Nephron progenitor cell (in vitro differentiated cells): Measurements from ENCODE around the gene TTLL8.

Experiments
- DNase-seq: peaks from one replicate; pipeline ENCODE4 v3.0.0; 2021
- H3K27ac Mint-ChIP-seq: 2 replicates; pipeline ENCODE4 v1.8.0; 2021; ENCODE audit warnings: mild to moderate bottlenecking, moderate library complexity, mixed read lengths
- H3K27me3 Mint-ChIP-seq: 2 replicates; pipeline ENCODE4 v1.8.0; 2021; ENCODE audit warnings: mild to moderate bottlenecking, low read depth, mixed read lengths; ENCODE audit not compliant: poor library complexity
- H3K36me3 Mint-ChIP-seq: 2 replicates; pipeline ENCODE4 v1.8.0; 2021; ENCODE audit warnings: low read depth, mixed read lengths
- H3K4me1 Mint-ChIP-seq: 2 replicates; pipeline ENCODE4 v1.8.0; 2021; ENCODE audit warnings: mixed read lengths
- H3K4me3 Mint-ChIP-seq: 2 replicates; pipeline ENCODE4 v1.8.0; 2021; ENCODE audit warnings: mild to moderate bottlenecking, moderate library complexity, mixed read lengths
- H3K9me3 Mint-ChIP-seq: 2 replicates; pipeline ENCODE4 v1.8.0; 2021; ENCODE audit warnings: mild to moderate bottlenecking, moderate library complexity, mixed read lengths
- TF ChIP-seq, protein P1 (sequence below): fragments of 200-600 bp; sonication (generic); IDR thresholded peaks from 2 replicates; pipeline ENCODE4 v1.5.0; 2021; ENCODE audit warnings: antibody characterized with exemption

TTLL8 gene

DNA sequence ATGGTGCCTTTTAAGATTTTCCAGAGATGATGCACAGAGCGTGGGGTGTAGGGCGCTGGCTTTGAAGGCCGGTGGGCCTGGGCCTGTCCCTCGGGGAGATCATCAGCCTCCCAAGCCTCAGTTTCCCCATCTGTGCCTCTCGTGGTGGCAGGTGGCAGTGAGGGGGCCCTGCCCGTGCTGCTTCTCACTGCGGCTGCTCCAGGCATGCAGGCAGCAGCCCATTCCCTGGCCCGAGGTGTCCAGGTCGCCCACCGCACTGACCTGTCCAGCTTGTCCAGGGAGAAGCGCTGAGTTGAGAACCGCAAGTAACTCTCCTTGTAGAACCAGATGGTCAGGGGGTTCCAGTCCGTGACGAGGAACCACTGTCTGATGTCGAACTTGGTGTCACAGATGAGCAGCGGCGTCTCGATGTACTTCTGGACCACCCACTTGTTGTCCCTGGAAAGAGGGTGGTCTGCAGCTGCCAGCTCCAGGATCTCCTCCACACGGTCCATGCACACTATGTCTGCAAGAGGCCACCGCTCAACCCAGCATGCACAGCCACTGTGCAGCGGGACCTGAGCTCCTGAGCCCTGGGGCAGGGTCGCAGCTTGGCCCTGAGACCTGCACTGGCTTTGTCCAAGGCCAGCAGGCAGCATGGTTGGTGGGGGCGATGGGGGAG lies 25.0 kb downstream of the TTLL8 start:
- no peak for DNase-seq
- Mint-ChIP-seq H3K4me1 (peaks cover 15% of the 10 kb centered on the region), H3K4me3 (no peak overlapping the region), H3K27ac (no peak overlapping the region), H3K9me3 (peaks cover 8% of the 10 kb centered on the region), H3K27me3 (peaks cover 47% of the 10 kb centered on the region), H3K36me3 (no peaks in the 10 kb centered on the region)
- TF ChIP-seq, protein P1, sequence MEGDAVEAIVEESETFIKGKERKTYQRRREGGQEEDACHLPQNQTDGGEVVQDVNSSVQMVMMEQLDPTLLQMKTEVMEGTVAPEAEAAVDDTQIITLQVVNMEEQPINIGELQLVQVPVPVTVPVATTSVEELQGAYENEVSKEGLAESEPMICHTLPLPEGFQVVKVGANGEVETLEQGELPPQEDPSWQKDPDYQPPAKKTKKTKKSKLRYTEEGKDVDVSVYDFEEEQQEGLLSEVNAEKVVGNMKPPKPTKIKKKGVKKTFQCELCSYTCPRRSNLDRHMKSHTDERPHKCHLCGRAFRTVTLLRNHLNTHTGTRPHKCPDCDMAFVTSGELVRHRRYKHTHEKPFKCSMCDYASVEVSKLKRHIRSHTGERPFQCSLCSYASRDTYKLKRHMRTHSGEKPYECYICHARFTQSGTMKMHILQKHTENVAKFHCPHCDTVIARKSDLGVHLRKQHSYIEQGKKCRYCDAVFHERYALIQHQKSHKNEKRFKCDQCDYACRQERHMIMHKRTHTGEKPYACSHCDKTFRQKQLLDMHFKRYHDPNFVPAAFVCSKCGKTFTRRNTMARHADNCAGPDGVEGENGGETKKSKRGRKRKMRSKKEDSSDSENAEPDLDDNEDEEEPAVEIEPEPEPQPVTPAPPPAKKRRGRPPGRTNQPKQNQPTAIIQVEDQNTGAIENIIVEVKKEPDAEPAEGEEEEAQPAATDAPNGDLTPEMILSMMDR = no peak

DNA sequence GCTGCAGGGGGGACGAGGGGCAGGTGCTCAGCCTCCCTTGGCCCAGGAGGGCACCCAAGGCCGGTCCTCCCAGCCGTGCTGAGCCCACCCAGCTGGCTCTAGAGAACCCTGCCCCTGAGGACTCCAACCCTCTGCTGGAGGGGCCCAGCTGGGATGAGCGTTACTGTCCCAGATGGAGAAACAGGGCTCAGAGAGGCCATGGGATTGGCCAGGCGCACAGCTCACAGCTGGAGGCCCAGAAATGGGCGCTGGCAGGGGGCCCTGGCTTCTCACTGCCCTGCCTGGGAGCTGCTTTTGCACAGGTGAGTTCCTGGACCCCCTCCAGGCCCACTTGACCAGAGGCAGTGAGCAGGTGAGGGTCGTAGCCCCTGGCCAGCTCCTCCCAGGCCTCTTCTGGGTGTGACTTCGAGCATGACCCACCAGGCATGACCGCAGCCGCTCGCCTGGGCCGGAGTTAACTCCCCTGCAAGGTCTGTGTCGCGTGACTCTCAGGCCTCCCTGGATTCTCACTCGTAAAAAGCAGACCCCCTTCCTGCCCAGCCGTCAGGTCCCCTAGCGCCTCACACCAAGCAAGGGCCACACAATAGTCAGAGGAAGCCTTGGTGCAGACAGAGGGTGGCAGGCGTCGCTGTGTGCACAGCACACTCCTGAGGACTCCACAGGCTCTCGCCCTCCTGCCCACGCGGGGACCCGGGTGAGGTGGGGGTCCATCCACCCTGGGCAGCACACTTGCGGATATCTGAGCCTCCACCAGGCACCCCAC lies 25.8 kb downstream of the TTLL8 start:
- Mint-ChIP-seq H3K4me3 (no peak overlapping the region), H3K27ac (no peak overlapping the region), H3K27me3 (peaks cover 53% of the 10 kb centered on the region), H3K4me1 (peaks cover 15% of the 10 kb centered on the region), H3K9me3 (no peaks in the 10 kb centered on the region), H3K36me3 (no peaks in the 10 kb centered on the region)
- TF ChIP-seq, protein P1 = no peak
- DNase-seq = peak; percentile 51

DNA sequence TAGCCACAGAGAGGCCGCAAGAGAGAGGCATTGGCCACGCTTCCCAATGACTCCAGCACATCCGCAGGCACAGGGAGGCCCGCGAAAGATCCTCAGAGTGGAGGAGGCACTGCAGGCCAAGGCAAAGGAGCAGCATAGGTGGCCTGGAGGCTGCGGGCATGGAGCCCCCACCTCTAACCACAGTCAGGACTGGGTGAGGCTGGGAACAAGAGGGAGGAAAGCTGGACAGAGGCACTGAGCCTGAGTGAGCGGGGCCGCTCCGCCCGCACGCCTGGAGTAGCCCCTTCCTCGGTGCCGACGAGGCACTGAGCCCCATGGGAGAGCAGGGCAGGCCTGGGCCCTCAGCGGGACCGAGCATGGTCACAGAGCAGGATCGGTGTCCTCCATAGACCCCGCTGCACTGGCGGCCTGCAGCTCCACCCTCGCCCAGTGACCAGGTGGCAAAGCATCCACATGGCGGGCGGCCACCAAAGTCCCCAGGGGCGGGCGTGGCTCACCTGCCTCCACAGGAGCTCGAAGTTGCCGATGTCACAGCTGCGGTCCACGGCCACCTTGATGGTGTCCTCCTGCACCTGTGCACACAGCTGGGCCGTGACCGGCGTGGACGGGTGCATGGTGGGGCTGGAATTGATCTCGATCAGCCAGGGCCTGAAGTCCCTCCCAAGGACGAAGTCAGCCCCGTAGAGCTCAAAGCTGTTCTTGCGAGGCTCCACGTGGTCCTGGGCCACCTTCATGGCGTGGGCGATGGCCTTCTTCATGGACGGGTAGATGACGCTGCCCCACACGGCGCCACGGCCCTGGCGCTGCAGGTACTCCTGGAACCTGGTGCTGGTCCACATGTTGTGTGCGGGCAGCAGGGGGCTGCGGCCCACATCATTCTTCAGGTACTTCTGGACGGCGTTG lies 26.7 kb downstream of the TTLL8 start:
- Mint-ChIP-seq H3K36me3 (no peaks in the 10 kb centered on the region), H3K27me3 (peaks cover 60% of the 10 kb centered on the region), H3K27ac (no peak overlapping the region), H3K4me3 (no peak overlapping the region), H3K4me1 (peaks cover 15% of the 10 kb centered on the region), H3K9me3 (no peaks in the 10 kb centered on the region)
- no peak for DNase-seq
- TF ChIP-seq, protein P1 = no peak

DNA sequence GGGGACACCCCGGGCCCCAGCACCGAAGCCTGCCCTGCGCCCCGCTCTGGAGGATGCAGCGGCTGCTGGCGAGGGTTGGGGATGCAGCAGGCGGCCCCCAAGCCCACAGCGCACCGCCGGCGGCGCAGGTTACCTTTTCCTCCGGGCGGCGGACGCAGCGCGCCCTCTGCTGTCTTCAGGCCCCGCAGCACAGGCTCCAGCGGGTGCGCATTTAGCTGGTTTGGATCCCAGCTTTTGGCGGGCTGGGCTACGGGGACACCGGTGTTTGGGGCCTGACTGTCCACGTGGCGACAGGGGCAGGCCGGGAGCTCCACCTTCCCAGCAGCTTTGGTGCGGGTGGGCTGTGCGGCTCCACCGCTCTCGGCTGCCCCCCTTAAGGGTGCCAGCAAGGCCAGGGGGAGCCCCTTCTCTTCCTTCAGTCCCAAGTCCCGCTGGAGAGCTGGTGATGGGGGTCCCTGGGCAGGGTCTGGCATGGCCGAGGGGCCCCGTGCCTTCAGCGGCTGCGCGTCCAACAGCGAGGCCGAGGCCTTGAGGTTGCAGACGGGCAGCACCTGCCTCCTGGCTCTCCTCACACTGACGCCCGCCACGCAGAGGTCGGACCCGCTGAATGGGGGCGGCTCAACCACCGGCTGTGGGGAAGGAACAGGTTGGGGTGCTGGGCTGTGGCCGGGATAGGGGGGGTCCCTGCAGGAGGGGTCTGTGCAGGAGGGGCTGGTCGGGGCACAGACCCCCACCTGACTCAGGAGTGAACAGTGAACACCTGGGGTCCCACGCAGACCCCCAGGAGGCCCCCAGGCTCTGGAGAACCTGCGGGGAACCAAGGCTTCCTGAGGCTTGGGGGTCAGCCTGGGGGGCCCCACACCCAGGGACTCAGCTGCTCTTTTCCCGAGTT lies 27.6 kb downstream of the TTLL8 start:
- Mint-ChIP-seq H3K27ac (no peak overlapping the region), H3K36me3 (no peaks in the 10 kb centered on the region), H3K9me3 (no peaks in the 10 kb centered on the region), H3K4me1 (peaks cover 15% of the 10 kb centered on the region), H3K27me3 (peaks cover 66% of the 10 kb centered on the region), H3K4me3 (no peak overlapping the region)
- DNase-seq = peak; percentile 82
- TF ChIP-seq, protein P1 = peak; percentile 72
